Measurements from ENCODE around the gene BRK1. TPM values are rescaled to one million over a fixed set of nuclear protein-coding genes. Genes with fewer than 3 reads are reported as not detected.

The BRK1 gene
- total and polyA plus RNA-seq, 2 experiments from 2014 or later, result 83.0 to 278 TPM

GRCh38 chr3:10164546-10165393 is 49.3 kb downstream of the BRK1 start, which contains the start of gene IRAK2:
IRAK2 (plus strand) TSS chr3:10164919; CDS start chr3:10164955, 36 bp downstream.
- no peaks in the 10 kb centered on the region for H3K4me1 ChIP-seq (ENCODE audit: low read depth)

GRCh38 chr3:10166213-10166604 is 50.7 kb downstream of the BRK1 start:
- Histone ChIP-seq H3K27me3 (no peaks in the 10 kb centered on the region), H3K27ac (no peak overlapping the region), H3K9me3 (ENCODE audit: low read depth) (no peaks in the 10 kb centered on the region), H3K4me1 (ENCODE audit: low read depth) (no peaks in the 10 kb centered on the region), H3K4me3 (no peak overlapping the region), H3K36me3 (no peaks in the 10 kb centered on the region)
- no peak for DNase-seq (ENCODE audit: low read depth in 1 of 2, low spot score in 1 of 2)
- no peak for TF ChIP-seq CTCF (IDR thresholded peaks at IDR 0.05; ENCODE audit: low read depth, low read length)

More at GRCh38 chr3:10164546-10165393, 49.3 kb downstream of the BRK1 start, which contains the start of gene IRAK2:
- Histone ChIP-seq H3K36me3 (no peaks in the 10 kb centered on the region), H3K4me3 (peak within 1 kb of the TSS; percentile 52), H3K27ac (no peak within 1 kb of the TSS), H3K9me3 (ENCODE audit: low read depth) (no peaks in the 10 kb centered on the region), H3K27me3 (no peaks in the 10 kb centered on the region)
- TF ChIP-seq CTCF (IDR thresholded peaks at IDR 0.05; ENCODE audit: low read depth, low read length), result peak; percentile 64
- peak; percentile 70 to 78 for DNase-seq (ENCODE audit: low read depth in 1 of 2, low spot score in 1 of 2)

GRCh38 chr3:10169000-10169496 is 53.6 kb downstream of the BRK1 start:
- TF ChIP-seq CTCF (IDR thresholded peaks at IDR 0.05; ENCODE audit: low read depth, low read length), result peak; percentile 18
- no peak for DNase-seq (ENCODE audit: low read depth in 1 of 2, low spot score in 1 of 2)
- H3K36me3 ChIP-seq, result no peaks in the 10 kb centered on the region
- no peaks in the 10 kb centered on the region for H3K4me1 ChIP-seq (ENCODE audit: low read depth)
- no peak overlapping the region for H3K4me3 ChIP-seq
- H3K9me3 ChIP-seq (ENCODE audit: low read depth), result no peaks in the 10 kb centered on the region
- no peak overlapping the region for H3K27ac ChIP-seq
- H3K27me3 ChIP-seq, result no peaks in the 10 kb centered on the region

GRCh38 chr3:10170915-10171478 is 55.5 kb downstream of the BRK1 start:
- TF ChIP-seq CTCF (IDR thresholded peaks at IDR 0.05; ENCODE audit: low read depth, low read length), result no peak
- H3K27me3 ChIP-seq, result no peaks in the 10 kb centered on the region
- DNase-seq (ENCODE audit: low read depth in 1 of 2, low spot score in 1 of 2), result no peak
- no peaks in the 10 kb centered on the region for H3K9me3 ChIP-seq (ENCODE audit: low read depth)
- H3K4me1 ChIP-seq (ENCODE audit: low read depth), result no peaks in the 10 kb centered on the region
- H3K36me3 ChIP-seq, result no peaks in the 10 kb centered on the region
- H3K27ac ChIP-seq, result no peak overlapping the region
- no peak overlapping the region for H3K4me3 ChIP-seq

- no peak overlapping the region for H3K27ac ChIP-seq
- TF ChIP-seq CTCF (IDR thresholded peaks at IDR 0.05; ENCODE audit: low read depth, low read length), result no peak
- no peak for DNase-seq (ENCODE audit: low read depth in 1 of 2, low spot score in 1 of 2)
Measured at GRCh38 chr3:10173095-10173925, 57.8 kb downstream of the BRK1 start.

More at GRCh38 chr3:10173095-10173925, 57.8 kb downstream of the BRK1 start:
- H3K27me3 ChIP-seq, result no peaks in the 10 kb centered on the region
- no peak overlapping the region for H3K4me3 ChIP-seq
- no peaks in the 10 kb centered on the region for H3K9me3 ChIP-seq (ENCODE audit: low read depth)
- H3K36me3 ChIP-seq, result no peaks in the 10 kb centered on the region
- no peaks in the 10 kb centered on the region for H3K4me1 ChIP-seq (ENCODE audit: low read depth)

All from cardiac muscle cell (in vitro differentiated cells and primary cell).